Loucy (cell line): ENCODE results near the gene ZFYVE21.

Experiments
- EZH2phosphoT487 ChIP-seq: fragments of 200-600 bp; IDR thresholded peaks from 2 replicates; pipeline ENCODE4 v1.6.1; 2018; ENCODE audit warnings: antibody characterized with exemption, mild to moderate bottlenecking, moderate library complexity, borderline replicate concordance
- TF ChIP-seq, protein P1 (sequence below): fragments of 200-600 bp; sonication (generic); conservative IDR thresholded peaks from 2 replicates; pipeline ENCODE4 v1.5.1; 2014; ENCODE audit warnings: mild to moderate bottlenecking, antibody characterized with exemption, low read length

DNA sequence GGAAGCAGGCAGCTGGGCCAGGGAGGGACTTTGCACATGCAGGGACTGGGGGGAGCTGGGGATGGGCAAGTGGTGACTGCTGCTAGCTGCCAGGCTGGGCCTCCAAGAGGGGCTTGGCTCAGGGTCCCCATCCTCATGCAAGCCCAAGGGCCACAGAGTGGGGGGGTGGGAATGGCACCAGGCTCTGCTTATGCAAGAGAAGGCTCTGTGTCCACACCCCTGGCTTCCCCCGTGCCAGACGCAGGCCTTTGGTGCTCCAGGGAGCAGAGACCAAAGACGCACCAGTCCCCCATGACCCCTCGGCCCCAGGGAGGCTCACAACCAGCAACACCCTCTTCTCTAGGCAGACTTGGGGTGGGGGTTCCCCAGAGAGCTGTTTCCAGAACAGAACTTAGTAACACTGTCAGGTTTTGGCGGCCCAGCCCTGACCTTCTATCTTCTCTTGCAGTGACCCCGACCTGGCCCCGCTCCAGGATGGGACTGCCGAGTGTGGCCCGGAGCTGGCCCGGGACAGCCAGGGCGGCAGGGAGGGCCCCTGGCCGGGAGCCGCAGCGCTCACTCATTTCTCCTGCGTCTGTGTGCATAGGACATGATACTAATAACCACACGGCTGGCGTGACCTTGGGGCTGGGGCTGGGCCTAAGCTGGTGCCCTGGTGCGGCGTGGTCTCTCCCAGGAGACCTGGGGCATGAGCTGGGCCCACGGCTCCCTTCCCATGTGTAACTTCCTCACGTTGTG lies 14.7 kb upstream of the ZFYVE21 start:
- TF ChIP-seq, protein P1, sequence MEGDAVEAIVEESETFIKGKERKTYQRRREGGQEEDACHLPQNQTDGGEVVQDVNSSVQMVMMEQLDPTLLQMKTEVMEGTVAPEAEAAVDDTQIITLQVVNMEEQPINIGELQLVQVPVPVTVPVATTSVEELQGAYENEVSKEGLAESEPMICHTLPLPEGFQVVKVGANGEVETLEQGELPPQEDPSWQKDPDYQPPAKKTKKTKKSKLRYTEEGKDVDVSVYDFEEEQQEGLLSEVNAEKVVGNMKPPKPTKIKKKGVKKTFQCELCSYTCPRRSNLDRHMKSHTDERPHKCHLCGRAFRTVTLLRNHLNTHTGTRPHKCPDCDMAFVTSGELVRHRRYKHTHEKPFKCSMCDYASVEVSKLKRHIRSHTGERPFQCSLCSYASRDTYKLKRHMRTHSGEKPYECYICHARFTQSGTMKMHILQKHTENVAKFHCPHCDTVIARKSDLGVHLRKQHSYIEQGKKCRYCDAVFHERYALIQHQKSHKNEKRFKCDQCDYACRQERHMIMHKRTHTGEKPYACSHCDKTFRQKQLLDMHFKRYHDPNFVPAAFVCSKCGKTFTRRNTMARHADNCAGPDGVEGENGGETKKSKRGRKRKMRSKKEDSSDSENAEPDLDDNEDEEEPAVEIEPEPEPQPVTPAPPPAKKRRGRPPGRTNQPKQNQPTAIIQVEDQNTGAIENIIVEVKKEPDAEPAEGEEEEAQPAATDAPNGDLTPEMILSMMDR, result no peak
- TF ChIP-seq EZH2phosphoT487, result no peak
